SK-N-SH treated with all-trans-retinoic acid at 6 μM for 48 hours (cell line): ENCODE measurements around the gene CLMN.
"Not testable (repeated sequence)": the region's sequence is repeated elsewhere in the genome, so short reads cannot be mapped to it uniquely, and the experiment has no call there.

Experiments
- ATAC-seq: fragments of 200-7000 bp; cut with Tn5 transposase; 3 replicates; pipeline ENCODE4 v1.9.1; 2020; ENCODE audit warnings: mild to moderate bottlenecking, moderate library complexity
- ARNTL ChIP-seq: fragments of 450-650 bp; formaldehyde crosslinking; IDR thresholded peaks from 2 replicates; pipeline ENCODE4 v1.5.0; 2020; ENCODE audit warnings: low read depth, mild to moderate bottlenecking, moderate library complexity, borderline replicate concordance
- BACH2 ChIP-seq: fragments of 250-450 bp; sonication (Bioruptor Pico); IDR thresholded peaks from 2 replicates; pipeline ENCODE4 v1.9.0; 2021; ENCODE audit warnings: mild to moderate bottlenecking, borderline replicate concordance
- CSDC2 ChIP-seq: fragments of 250-450 bp; sonication (Bioruptor Pico); IDR thresholded peaks from 2 replicates; pipeline ENCODE4 v1.5.0; 2020; ENCODE audit warnings: mild to moderate bottlenecking, moderate library complexity
- ESRRG ChIP-seq: fragments of 250-450 bp; sonication (Bioruptor Pico); IDR thresholded peaks from 2 replicates; pipeline ENCODE4 v1.6.1; 2021; ENCODE audit warnings: mild to moderate bottlenecking
- GLIS3 ChIP-seq: fragments of 250-450 bp; sonication (Bioruptor Pico); IDR thresholded peaks from 2 replicates; pipeline ENCODE4 v1.5.0; 2020; ENCODE audit warnings: mild to moderate bottlenecking, moderate library complexity
- ISL1 ChIP-seq: fragments of 250-450 bp; sonication (Bioruptor Pico); IDR thresholded peaks from 2 replicates; pipeline ENCODE4 v2.1.2; 2022; ENCODE audit warnings: mild to moderate bottlenecking, moderate library complexity
- PPARA ChIP-seq: fragments of 250-450 bp; sonication (Bioruptor Pico); IDR thresholded peaks from 2 replicates; pipeline ENCODE4 v1.5.0; 2020; ENCODE audit warnings: mild to moderate bottlenecking, borderline replicate concordance
- RARB ChIP-seq: fragments of 250-450 bp; sonication (Bioruptor Pico); IDR thresholded peaks from 2 replicates; pipeline ENCODE4 v1.8.0; 2021; ENCODE audit warnings: mild to moderate bottlenecking, moderate library complexity
- SNAI2 ChIP-seq: fragments of 250-450 bp; sonication (Bioruptor Pico); IDR thresholded peaks from 2 replicates; pipeline ENCODE4 v1.5.0; 2020; ENCODE audit warnings: mild to moderate bottlenecking, moderate library complexity
- TCF4 ChIP-seq: fragments of 250-450 bp; sonication (Bioruptor Pico); IDR thresholded peaks from 2 replicates; pipeline ENCODE4 v1.8.0; 2021; ENCODE audit warnings: mild to moderate bottlenecking, moderate library complexity, borderline replicate concordance
- TOX ChIP-seq: fragments of 250-450 bp; sonication (Bioruptor Pico); IDR thresholded peaks from 2 replicates; pipeline ENCODE4 v1.8.0; 2021; ENCODE audit warnings: mild to moderate bottlenecking, moderate library complexity, borderline replicate concordance
- ZC3H10 ChIP-seq: fragments of 250-450 bp; sonication (Bioruptor Pico); IDR thresholded peaks from 2 replicates; pipeline ENCODE4 v1.5.1; 2021; ENCODE audit warnings: mild to moderate bottlenecking, moderate library complexity
- ZFP3 ChIP-seq: fragments of 250-450 bp; sonication (Bioruptor Pico); IDR thresholded peaks from 2 replicates; pipeline ENCODE4 v1.5.0; 2020; ENCODE audit warnings: mild to moderate bottlenecking, moderate library complexity
- ZFP30 ChIP-seq: fragments of 450-650 bp; formaldehyde crosslinking; IDR thresholded peaks from 2 replicates; pipeline ENCODE4 v1.5.0; 2022; ENCODE audit warnings: mild to moderate bottlenecking, moderate library complexity
- ZNF565 ChIP-seq: fragments of 450-650 bp; formaldehyde crosslinking; conservative IDR thresholded peaks from 2 replicates; pipeline ENCODE4 v1.5.0; 2020; ENCODE audit warnings: low read depth, mild to moderate bottlenecking, moderate library complexity
- ZNF70 ChIP-seq: fragments of 450-650 bp; formaldehyde crosslinking; IDR thresholded peaks from 2 replicates; pipeline ENCODE4 v1.5.0; 2020; ENCODE audit warnings: mild to moderate bottlenecking, moderate library complexity
- ZNF8 ChIP-seq: fragments of 450-650 bp; formaldehyde crosslinking; IDR thresholded peaks from 2 replicates; pipeline ENCODE4 v1.5.0; 2020; ENCODE audit warnings: mild to moderate bottlenecking, moderate library complexity
- TF ChIP-seq, protein P1 (sequence below): fragments of 250-450 bp; sonication (Bioruptor Pico); IDR thresholded peaks from 2 replicates; pipeline ENCODE4 v1.8.0; 2021; ENCODE audit warnings: low read depth, mild to moderate bottlenecking, moderate library complexity, borderline replicate concordance
- TF ChIP-seq, protein P2 (sequence below): fragments of 250-450 bp; sonication (Bioruptor Pico); IDR thresholded peaks from 2 replicates; pipeline ENCODE4 v1.5.1; 2021; ENCODE audit warnings: mild to moderate bottlenecking, moderate library complexity
- TF ChIP-seq, protein P3 (sequence below): fragments of 250-450 bp; sonication (Bioruptor Pico); IDR thresholded peaks from 2 replicates; pipeline ENCODE4 v1.5.0; 2020; ENCODE audit warnings: mild to moderate bottlenecking, moderate library complexity
- TF ChIP-seq, protein P4 (sequence below): fragments of 250-450 bp; sonication (Bioruptor Pico); IDR thresholded peaks from 2 replicates; pipeline ENCODE4 v1.8.0; 2020; ENCODE audit warnings: mild to moderate bottlenecking, moderate library complexity, borderline replicate concordance

The CLMN gene

DNA sequence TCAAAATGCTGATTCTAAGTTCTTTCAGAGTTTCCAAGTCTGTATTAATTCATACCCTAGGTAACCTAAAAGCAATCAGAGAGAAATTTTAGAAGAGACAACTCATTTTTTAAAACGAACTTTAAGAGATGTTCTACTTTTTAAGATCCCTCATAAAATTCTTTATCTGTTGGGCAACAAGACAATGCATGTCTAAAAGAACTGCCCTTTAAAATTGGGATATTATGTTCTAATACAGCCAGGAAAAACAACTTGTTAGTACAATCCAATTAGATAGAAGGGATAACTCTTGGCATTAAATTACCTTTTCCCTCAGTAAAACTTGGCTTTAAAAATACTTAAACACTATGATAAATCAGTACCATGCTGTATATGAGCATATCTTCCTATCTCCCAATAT, 178.0 kb downstream of the CLMN start:
- ATAC-seq, result no peak
- TF ChIP-seq ZC3H10 (no peak), GLIS3 (CRISPR knock-in tag) (no peak), ZNF70 (CRISPR knock-in tag) (no peak), RARB (CRISPR knock-in tag) (no peak)

DNA sequence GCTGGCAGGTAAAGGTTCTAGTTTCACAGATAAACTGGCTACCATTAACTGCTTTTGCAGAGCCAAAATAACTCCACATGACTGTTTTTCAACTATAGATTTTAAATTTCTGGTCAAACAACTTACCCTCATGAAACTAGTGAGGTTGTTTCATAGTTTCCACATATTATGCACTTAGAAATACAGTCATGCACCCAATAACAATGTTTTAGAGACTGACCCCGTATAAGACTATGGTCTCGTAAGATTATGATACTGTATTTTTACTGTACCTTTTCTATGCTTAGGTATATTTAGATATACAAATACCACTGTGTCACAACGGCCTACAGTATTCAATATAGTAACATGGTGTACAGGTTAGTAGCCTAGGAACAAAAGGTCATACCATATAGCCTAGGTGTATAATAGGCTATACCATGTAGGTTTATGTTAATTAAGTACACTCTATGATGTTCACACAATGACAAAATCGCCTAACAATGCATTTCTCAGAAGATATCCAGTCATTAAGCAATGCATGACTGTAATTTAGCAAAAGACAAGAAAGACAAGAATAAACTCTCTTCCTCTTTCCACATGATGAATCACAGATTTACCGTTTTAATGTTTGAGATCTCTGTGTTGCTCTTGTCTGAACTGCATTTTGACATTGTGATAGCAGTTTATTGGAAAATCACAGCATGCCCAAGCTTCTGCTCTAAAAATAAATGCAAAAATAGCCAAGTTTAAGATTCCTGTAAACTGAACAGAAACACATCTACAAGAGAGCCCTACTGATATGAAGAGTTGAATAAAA, 179.4 kb downstream of the CLMN start:
- ATAC-seq, result no peak
- TF ChIP-seq, protein P1, sequence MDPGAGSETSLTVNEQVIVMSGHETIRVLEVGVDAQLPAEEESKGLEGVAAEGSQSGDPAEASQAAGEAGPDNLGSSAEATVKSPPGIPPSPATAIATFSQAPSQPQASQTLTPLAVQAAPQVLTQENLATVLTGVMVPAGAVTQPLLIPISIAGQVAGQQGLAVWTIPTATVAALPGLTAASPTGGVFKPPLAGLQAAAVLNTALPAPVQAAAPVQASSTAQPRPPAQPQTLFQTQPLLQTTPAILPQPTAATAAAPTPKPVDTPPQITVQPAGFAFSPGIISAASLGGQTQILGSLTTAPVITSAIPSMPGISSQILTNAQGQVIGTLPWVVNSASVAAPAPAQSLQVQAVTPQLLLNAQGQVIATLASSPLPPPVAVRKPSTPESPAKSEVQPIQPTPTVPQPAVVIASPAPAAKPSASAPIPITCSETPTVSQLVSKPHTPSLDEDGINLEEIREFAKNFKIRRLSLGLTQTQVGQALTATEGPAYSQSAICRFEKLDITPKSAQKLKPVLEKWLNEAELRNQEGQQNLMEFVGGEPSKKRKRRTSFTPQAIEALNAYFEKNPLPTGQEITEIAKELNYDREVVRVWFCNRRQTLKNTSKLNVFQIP (CRISPR knock-in tag), result no peak
- TF ChIP-seq CSDC2 (CRISPR knock-in tag), result no peak
- no peak for TF ChIP-seq ZNF8
- TF ChIP-seq TCF4 (CRISPR knock-in tag), result no peak
- TF ChIP-seq ISL1 (CRISPR knock-in tag), result no peak
- no peak for TF ChIP-seq GLIS3 (CRISPR knock-in tag)
- TF ChIP-seq, all 23 proteins: peak for 0

DNA sequence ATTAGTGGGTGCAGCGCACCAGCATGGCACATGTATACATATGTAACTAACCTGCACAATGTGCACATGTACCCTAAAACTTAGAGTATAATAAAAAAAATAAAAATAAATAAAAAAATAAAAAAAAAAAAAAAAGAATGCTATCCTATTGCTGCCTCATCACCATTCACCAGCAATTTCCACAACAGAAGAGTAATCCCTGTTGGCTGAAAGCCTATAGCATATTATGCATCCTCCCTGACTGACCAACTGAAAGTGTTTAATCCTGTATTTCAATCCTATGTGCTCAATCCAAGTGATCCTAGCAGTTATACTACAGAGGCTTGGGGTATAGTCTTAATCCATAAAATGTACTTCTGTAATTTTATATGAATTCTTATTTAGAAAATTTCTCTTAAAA, 180.8 kb downstream of the CLMN start:
- TF ChIP-seq TCF4 (CRISPR knock-in tag) (no peak), ZC3H10 (no peak), ESRRG (no peak), ZNF8 (no peak), ZNF565 (CRISPR knock-in tag) (no peak), TOX (CRISPR knock-in tag) (no peak), ISL1 (CRISPR knock-in tag) (no peak), SNAI2 (CRISPR knock-in tag) (no peak), ZFP3 (CRISPR knock-in tag) (no peak), ARNTL (CRISPR knock-in tag) (no peak), BACH2 (CRISPR knock-in tag) (no peak), ZNF70 (CRISPR knock-in tag) (no peak), CSDC2 (CRISPR knock-in tag) (no peak), ZFP30 (CRISPR knock-in tag) (no peak), PPARA (CRISPR knock-in tag) (no peak), GLIS3 (CRISPR knock-in tag) (no peak)
- TF ChIP-seq, protein P2, sequence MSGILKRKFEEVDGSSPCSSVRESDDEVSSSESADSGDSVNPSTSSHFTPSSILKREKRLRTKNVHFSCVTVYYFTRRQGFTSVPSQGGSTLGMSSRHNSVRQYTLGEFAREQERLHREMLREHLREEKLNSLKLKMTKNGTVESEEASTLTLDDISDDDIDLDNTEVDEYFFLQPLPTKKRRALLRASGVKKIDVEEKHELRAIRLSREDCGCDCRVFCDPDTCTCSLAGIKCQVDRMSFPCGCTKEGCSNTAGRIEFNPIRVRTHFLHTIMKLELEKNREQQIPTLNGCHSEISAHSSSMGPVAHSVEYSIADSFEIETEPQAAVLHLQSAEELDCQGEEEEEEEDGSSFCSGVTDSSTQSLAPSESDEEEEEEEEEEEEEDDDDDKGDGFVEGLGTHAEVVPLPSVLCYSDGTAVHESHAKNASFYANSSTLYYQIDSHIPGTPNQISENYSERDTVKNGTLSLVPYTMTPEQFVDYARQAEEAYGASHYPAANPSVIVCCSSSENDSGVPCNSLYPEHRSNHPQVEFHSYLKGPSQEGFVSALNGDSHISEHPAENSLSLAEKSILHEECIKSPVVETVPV, result no peak
- TF ChIP-seq, protein P3, sequence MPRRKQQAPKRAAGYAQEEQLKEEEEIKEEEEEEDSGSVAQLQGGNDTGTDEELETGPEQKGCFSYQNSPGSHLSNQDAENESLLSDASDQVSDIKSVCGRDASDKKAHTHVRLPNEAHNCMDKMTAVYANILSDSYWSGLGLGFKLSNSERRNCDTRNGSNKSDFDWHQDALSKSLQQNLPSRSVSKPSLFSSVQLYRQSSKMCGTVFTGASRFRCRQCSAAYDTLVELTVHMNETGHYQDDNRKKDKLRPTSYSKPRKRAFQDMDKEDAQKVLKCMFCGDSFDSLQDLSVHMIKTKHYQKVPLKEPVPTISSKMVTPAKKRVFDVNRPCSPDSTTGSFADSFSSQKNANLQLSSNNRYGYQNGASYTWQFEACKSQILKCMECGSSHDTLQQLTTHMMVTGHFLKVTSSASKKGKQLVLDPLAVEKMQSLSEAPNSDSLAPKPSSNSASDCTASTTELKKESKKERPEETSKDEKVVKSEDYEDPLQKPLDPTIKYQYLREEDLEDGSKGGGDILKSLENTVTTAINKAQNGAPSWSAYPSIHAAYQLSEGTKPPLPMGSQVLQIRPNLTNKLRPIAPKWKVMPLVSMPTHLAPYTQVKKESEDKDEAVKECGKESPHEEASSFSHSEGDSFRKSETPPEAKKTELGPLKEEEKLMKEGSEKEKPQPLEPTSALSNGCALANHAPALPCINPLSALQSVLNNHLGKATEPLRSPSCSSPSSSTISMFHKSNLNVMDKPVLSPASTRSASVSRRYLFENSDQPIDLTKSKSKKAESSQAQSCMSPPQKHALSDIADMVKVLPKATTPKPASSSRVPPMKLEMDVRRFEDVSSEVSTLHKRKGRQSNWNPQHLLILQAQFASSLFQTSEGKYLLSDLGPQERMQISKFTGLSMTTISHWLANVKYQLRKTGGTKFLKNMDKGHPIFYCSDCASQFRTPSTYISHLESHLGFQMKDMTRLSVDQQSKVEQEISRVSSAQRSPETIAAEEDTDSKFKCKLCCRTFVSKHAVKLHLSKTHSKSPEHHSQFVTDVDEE (CRISPR knock-in tag), result no peak
- TF ChIP-seq, protein P4, sequence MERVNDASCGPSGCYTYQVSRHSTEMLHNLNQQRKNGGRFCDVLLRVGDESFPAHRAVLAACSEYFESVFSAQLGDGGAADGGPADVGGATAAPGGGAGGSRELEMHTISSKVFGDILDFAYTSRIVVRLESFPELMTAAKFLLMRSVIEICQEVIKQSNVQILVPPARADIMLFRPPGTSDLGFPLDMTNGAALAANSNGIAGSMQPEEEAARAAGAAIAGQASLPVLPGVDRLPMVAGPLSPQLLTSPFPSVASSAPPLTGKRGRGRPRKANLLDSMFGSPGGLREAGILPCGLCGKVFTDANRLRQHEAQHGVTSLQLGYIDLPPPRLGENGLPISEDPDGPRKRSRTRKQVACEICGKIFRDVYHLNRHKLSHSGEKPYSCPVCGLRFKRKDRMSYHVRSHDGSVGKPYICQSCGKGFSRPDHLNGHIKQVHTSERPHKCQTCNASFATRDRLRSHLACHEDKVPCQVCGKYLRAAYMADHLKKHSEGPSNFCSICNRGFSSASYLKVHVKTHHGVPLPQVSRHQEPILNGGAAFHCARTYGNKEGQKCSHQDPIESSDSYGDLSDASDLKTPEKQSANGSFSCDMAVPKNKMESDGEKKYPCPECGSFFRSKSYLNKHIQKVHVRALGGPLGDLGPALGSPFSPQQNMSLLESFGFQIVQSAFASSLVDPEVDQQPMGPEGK (CRISPR knock-in tag), result no peak
- TF ChIP-seq, protein P1 (CRISPR knock-in tag), result no peak
- no peak for ATAC-seq

DNA sequence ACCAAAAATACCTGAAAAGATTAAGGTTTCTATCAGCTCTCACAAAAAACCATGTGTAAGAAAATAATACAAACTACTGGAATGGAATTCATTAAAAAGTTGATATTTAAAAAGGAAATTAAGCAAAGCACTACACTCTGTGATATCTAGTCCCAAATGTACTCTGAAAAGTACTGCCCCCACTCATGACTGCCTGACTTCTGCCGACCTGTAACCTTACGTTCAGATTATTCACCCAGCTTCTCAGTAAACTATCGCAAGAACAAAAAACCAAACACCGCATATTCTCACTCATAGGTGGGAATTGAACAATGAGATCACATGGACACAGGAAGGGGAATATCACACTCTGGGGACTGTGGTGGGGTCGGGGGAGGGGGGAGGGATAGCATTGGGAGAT, 181.3 kb downstream of the CLMN start:
- not testable (repeated sequence) for ATAC-seq
